ENCODE results near the gene CAVIN2. TPM values are rescaled to one million over a fixed set of nuclear protein-coding genes. Genes with fewer than 3 reads are reported as not detected.

CAVIN2 gene
- polyA plus RNA-seq, 1 donor (not counting 4 experiments of a cell fraction or from before 2014, with no cell fraction given): 10.2 TPM

- no peak overlapping the region for H3K4me3 ChIP-seq (ENCODE audit: control insufficient read depth in 2 of 3, extremely low read depth in 1 of 3, insufficient read depth in 2 of 3, low read depth in 1 of 3, low read length in 3 of 3)
These were observed 35.3 kb upstream of the CAVIN2 start for GRCh38 chr2:191881982-191882816.

GRCh38 chr2:191878548-191879279 is 31.8 kb upstream of the CAVIN2 start:
- peak; percentile 28 for DNase-seq (ENCODE audit: low read depth, low spot score)
- Histone ChIP-seq H3K27ac (ENCODE audit: control insufficient read depth, insufficient read depth, low read length) (no peak overlapping the region), H3K36me3 (ENCODE audit: control insufficient read depth in 2 of 2, extremely low read depth in 1 of 2, insufficient read depth in 2 of 2, low read length in 2 of 2) (no peaks in the 10 kb centered on the region), H3K4me1 (ENCODE audit: control insufficient read depth, extremely low read depth, insufficient read depth, low read length) (peaks cover 5% of the 10 kb centered on the region), H4K20me1 (ENCODE audit: control insufficient read depth, extremely low read depth, insufficient read depth, low read length) (no peaks in the 10 kb centered on the region), H3K4me3 (ENCODE audit: control insufficient read depth in 2 of 3, extremely low read depth in 1 of 3, insufficient read depth in 2 of 3, low read depth in 1 of 3, low read length in 3 of 3) (no peak overlapping the region), H3K9me3 (ENCODE audit: control insufficient read depth, low read depth, low read length) (no peaks in the 10 kb centered on the region), H3K4me2 (ENCODE audit: control insufficient read depth, extremely low read depth, insufficient read depth, low read depth, low read length) (no peak overlapping the region), H2AFZ (ENCODE audit: control insufficient read depth, low read length) (no peak overlapping the region), H3K27me3 (ENCODE audit: control insufficient read depth, extremely low read depth, insufficient read depth, low read length) (no peaks in the 10 kb centered on the region), H3K79me2 (ENCODE audit: control insufficient read depth, insufficient read depth, low read length) (no peaks in the 10 kb centered on the region), H3K9me1 (ENCODE audit: control insufficient read depth, extremely low read depth, insufficient read depth, low read length) (no peaks in the 10 kb centered on the region), H3K9ac (ENCODE audit: control insufficient read depth, extremely low read depth, insufficient read depth, low read length) (no peak overlapping the region)
- peak; percentile 83 for FAIRE-seq
- dilution Hi-C loops (cut with MboI; ENCODE audit: extremely low pct_ligation_motif_present, low sequenced_read_pairs): no loop called here
- TF ChIP-seq EZH2 (IDR thresholded peaks at IDR 0.05; ENCODE audit: low read length) (no peak), CTCF (optimal IDR thresholded peaks at IDR 0.05 in 1 of 3, IDR thresholded peaks at IDR 0.05 in 1 of 3, conservative IDR thresholded peaks at IDR 0.05 in 1 of 3; ENCODE audit: extremely low read depth in 1 of 3, insufficient read depth in 2 of 3, low read length in 3 of 3) (no peak)

More at GRCh38 chr2:191881982-191882816, 35.3 kb upstream of the CAVIN2 start:
- Histone ChIP-seq H3K9me3 (ENCODE audit: control insufficient read depth, low read depth, low read length) (no peaks in the 10 kb centered on the region), H3K27me3 (ENCODE audit: control insufficient read depth, extremely low read depth, insufficient read depth, low read length) (no peaks in the 10 kb centered on the region), H3K27ac (ENCODE audit: control insufficient read depth, insufficient read depth, low read length) (no peak overlapping the region), H2AFZ (ENCODE audit: control insufficient read depth, low read length) (no peak overlapping the region), H3K4me1 (ENCODE audit: control insufficient read depth, extremely low read depth, insufficient read depth, low read length) (peaks cover 5% of the 10 kb centered on the region), H3K9ac (ENCODE audit: control insufficient read depth, extremely low read depth, insufficient read depth, low read length) (no peak overlapping the region), H3K4me2 (ENCODE audit: control insufficient read depth, extremely low read depth, insufficient read depth, low read depth, low read length) (no peak overlapping the region), H3K9me1 (ENCODE audit: control insufficient read depth, extremely low read depth, insufficient read depth, low read length) (no peaks in the 10 kb centered on the region), H3K79me2 (ENCODE audit: control insufficient read depth, insufficient read depth, low read length) (no peaks in the 10 kb centered on the region), H3K36me3 (ENCODE audit: control insufficient read depth in 2 of 2, extremely low read depth in 1 of 2, insufficient read depth in 2 of 2, low read length in 2 of 2) (no peaks in the 10 kb centered on the region), H4K20me1 (ENCODE audit: control insufficient read depth, extremely low read depth, insufficient read depth, low read length) (no peaks in the 10 kb centered on the region)
- FAIRE-seq (no peak), DNase-seq (ENCODE audit: low read depth, low spot score) (no peak)
- dilution Hi-C loops (cut with MboI; ENCODE audit: extremely low pct_ligation_motif_present, low sequenced_read_pairs): no loop called here
- TF ChIP-seq EZH2 (IDR thresholded peaks at IDR 0.05; ENCODE audit: low read length): no peak
- no peak for TF ChIP-seq CTCF (optimal IDR thresholded peaks at IDR 0.05 in 1 of 3, IDR thresholded peaks at IDR 0.05 in 1 of 3, conservative IDR thresholded peaks at IDR 0.05 in 1 of 3; ENCODE audit: extremely low read depth in 1 of 3, insufficient read depth in 2 of 3, low read length in 3 of 3)

Measured in keratinocyte (primary cell).